Mucosa of rectum (tissue), 2 donors: ENCODE measurements around the gene TOR4A.

Experiments used
- H3K27ac ChIP-seq, 2 donors: one replicate each; pipeline ENCODE4 v1.7.0; 2013; ENCODE audit warnings: inconsistent platforms in 2 of 2, low read depth in 2 of 2, low read length in 2 of 2
- H3K27me3 ChIP-seq, 2 donors: one replicate each; pipeline ENCODE4 v1.7.0; 2013; ENCODE audit warnings: low read length in 2 of 2; ENCODE audit not compliant: control insufficient read depth in 2 of 2, insufficient read depth in 2 of 2
- H3K36me3 ChIP-seq, 2 donors: one replicate each; pipeline ENCODE4 v1.7.0; 2013; ENCODE audit warnings: low read length in 2 of 2; ENCODE audit not compliant: control insufficient read depth in 2 of 2, insufficient read depth in 2 of 2
- H3K4me1 ChIP-seq, 2 donors: one replicate each; pipeline ENCODE4 v1.7.0; 2013; ENCODE audit warnings: low read length in 2 of 2, mild to moderate bottlenecking in 1 of 2; ENCODE audit not compliant: control insufficient read depth in 2 of 2, insufficient read depth in 2 of 2
- H3K4me3 ChIP-seq, 2 donors: one replicate each; pipeline ENCODE4 v1.7.0; 2013; ENCODE audit warnings: low read length in 2 of 2
- H3K9ac ChIP-seq, 2 donors: one replicate each; pipeline ENCODE4 v1.7.0; 2013; ENCODE audit warnings: low read length in 2 of 2, low read depth in 1 of 2, mild to moderate bottlenecking in 1 of 2
- H3K9me3 ChIP-seq, 2 donors: one replicate each; pipeline ENCODE4 v1.7.0; 2013; ENCODE audit warnings: low read length in 2 of 2; ENCODE audit not compliant: control insufficient read depth in 2 of 2
- donor health status: healthy.
- donor health status: Normal muscosa, but diverticular disease.

The TOR4A gene

DNA sequence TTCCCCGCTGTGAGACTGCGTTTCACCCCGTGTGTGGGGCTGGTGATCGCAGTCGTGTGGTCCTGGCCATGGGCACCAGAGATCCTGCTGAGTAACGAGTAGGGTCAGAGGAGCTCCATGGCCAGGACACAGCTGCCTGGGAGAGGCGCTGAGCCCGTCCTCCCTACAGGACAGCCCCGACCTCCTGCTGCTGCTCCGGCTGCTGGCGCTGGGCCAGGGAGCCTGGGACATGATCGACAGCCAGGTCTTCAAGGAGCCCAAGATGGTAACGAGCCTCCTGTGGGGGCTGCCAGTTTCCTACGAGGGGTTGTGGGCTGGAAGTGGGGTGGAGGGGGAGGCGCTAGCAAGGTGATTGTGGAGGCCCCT is 11.4 kb upstream of the TOR4A start:
- no peaks in the 10 kb centered on the region for H3K9me3 ChIP-seq
- H3K9ac ChIP-seq = no peak overlapping the region
- H3K27ac ChIP-seq = no peak overlapping the region
- H3K4me1 ChIP-seq = peaks cover 15 to 21% of the 10 kb centered on the region in 2 donors
- H3K4me3 ChIP-seq = no peak overlapping the region
- peaks cover 17 to 38% of the 10 kb centered on the region in 2 donors for H3K36me3 ChIP-seq
- no peaks in the 10 kb centered on the region for H3K27me3 ChIP-seq

DNA sequence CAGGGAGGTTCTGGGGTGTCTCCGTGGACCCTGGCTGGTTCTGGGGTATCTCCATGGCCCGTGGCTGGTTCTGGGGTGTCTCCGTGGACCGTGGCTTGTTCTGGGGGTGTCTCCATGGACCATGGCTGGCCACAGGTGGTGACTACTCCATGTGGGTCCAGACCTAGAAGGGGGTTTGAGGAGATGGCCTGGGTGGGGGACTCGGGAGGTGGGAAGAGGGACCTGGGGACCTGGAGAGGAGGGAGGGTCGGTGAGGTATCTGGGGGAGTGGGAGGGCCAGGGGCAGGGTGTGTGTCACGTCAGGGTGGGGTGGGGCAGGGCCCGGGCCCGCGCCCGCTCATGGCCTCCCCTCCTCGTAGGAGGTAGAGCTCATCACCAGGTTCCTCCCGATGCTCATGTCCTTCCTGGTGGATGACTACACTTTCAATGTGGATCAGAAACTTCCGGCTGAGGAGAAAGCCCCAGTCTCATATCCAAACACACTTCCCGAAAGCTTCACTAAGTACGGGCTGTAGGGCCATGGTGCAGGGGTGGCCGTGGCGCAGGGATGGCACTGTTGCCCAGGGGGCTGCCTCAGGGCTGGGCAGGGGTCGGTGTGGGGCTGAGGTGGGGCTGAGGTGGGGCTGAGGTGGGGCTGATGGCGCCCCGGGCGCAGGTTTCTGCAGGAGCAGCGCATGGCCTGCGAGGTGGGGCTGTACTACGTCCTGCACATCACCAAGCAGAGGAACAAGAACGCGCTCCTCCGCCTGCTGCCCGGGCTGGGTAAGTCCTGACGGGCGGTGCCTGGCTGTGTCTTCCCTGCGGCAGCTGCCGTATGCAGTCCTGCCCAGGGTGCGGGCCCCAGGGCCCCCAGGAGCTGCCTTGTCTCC is 10.7 kb upstream of the TOR4A start:
- Histone ChIP-seq H3K9ac (no peak overlapping the region), H3K36me3 (peaks cover 17 to 38% of the 10 kb centered on the region in 2 donors), H3K9me3 (no peaks in the 10 kb centered on the region), H3K27me3 (no peaks in the 10 kb centered on the region), H3K27ac (no peak overlapping the region), H3K4me3 (no peak overlapping the region), H3K4me1 (peaks cover 15 to 21% of the 10 kb centered on the region in 2 donors)

DNA sequence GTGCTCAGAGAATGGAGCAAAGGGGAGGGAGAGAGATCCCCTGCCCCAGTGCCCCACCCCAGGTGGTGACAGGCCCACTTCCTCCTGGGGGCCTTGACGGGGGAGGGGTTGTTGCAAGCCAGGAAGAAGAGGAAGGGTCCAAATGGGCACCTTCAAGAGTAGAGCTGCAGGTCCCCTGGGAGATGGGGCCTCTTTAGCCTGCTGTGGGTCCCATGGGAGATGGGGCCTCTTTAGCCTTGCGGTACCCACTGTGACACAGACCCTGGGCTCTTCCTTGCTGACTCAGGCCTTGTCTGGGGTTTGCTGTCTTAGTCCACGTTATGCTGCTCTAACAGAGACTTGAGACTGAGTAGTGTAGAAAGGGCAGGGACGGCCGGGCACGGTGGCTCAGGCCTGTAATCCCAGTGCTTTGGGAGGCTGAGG is 9.6 kb upstream of the TOR4A start:
- Histone ChIP-seq H3K9me3 (no peaks in the 10 kb centered on the region), H3K27ac (peak overlapping the region in 1 of 2 donors; percentile 4), H3K36me3 (peaks cover 20 to 38% of the 10 kb centered on the region in 2 donors), H3K4me3 (no peak overlapping the region), H3K27me3 (no peaks in the 10 kb centered on the region), H3K9ac (no peak overlapping the region), H3K4me1 (peaks cover 15 to 21% of the 10 kb centered on the region in 2 donors)

DNA sequence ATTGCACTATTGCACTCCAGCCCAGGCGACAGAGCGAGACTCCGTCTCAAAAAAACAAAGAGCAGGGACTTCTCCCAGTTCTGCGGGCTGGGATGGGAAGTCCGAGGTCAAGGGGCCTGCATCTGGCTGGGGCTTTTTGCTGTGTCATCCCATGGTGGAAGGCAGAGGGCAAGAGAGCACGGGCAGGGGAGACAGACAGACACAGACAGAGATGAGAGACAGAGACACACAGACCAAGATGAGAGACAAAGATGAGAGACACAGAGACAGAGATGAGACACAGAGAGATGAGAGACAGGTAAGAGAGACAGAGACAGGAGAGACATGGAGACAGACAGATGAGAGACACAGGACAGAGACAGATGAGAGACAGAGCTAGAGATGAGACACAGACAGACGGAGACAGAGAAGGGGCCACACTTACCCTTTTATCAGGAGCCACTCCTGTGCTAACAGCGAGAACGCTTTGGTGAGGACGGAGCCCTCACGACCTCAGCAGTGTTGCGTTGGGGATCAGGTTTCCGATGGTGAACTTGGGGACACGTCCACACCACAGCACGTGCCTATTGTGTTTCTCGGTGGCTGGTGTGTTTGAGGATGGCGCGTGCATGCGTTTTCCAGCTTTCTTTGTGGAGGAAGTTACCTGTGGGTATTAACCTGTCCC is 8.9 kb upstream of the TOR4A start:
- Histone ChIP-seq H3K27me3 (no peaks in the 10 kb centered on the region), H3K4me1 (peaks cover 15 to 21% of the 10 kb centered on the region in 2 donors), H3K9me3 (no peaks in the 10 kb centered on the region), H3K4me3 (peak overlapping the region; percentile 49 to 55), H3K27ac (peak overlapping the region; percentile 67 to 81), H3K36me3 (peaks cover 24 to 37% of the 10 kb centered on the region in 2 donors), H3K9ac (peak overlapping the region; percentile 50 to 60)

DNA sequence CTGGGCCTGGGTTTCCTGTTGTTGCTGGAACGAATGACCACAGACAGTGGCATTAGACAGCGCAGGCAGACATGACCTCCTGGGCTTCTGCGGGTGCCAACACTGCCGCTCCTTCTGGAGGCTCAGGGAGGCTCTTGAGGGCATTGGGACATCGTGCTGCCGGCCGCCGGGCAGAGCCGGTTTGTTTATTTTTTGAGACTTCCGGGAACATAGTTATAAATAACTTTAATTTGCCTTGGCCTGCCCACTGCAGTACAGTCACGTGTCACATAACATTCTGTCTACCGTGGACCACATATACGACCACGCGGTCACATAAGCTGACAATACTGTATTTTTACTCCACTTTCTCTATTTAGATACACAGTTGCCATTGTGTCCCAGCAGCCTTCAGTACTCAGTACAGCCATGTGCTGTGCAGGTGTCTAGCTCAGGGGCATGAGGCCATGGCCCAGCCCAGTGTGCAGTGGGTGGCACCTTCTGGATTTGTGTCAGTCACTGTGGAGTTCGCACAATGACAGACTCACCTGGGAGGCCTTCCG is 8.2 kb upstream of the TOR4A start:
- Histone ChIP-seq H3K36me3 (peaks cover 18 to 30% of the 10 kb centered on the region in 2 donors), H3K27ac (peak overlapping the region; percentile 76 to 81), H3K27me3 (no peaks in the 10 kb centered on the region), H3K9me3 (no peaks in the 10 kb centered on the region), H3K9ac (peak overlapping the region; percentile 50 to 60), H3K4me3 (peak overlapping the region; percentile 49 to 55), H3K4me1 (peaks cover 15 to 27% of the 10 kb centered on the region in 2 donors)

DNA sequence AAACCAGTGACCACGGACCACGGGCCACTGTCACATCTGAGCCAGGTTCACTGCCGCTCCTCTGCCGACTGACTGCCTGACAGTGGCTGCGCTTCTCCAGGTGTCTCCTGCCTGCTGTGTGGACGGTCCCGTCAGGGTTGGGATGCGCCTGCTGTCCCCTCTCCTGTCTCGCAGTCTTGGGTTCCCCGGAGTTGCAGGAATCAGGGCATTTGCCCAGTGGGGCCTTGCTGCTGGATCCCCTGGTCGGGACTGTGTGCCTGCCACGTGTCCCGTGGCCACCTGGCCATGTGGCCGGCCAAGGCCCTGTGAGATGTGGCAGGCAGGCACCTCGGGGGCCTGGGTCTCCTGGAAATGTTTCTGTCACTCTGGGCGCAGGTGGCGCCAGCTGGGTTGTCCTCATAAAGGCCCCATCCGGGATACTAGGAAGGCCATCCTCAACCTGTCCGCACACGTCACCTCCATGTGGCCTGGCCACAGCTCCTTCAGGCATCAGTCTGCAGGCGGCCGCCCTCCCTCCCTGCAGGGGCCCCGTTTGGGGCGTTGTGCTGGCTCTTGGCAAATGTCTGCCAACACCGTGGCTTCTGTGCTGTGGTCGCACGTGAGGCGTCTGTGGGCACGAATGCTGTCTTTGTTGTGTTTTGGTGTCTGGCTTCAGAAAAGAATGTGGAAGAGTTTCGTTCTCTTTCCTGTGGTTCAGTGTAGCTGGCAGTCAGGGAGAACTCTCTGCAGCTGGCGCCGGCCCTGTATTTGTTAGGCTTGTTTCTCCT is 6.4 kb upstream of the TOR4A start:
- Histone ChIP-seq H3K4me1 (peaks cover 17 to 40% of the 10 kb centered on the region in 2 donors), H3K27ac (no peak overlapping the region), H3K9me3 (no peaks in the 10 kb centered on the region), H3K4me3 (no peak overlapping the region), H3K36me3 (peaks cover 11 to 21% of the 10 kb centered on the region in 2 donors), H3K27me3 (no peaks in the 10 kb centered on the region), H3K9ac (no peak overlapping the region)

DNA sequence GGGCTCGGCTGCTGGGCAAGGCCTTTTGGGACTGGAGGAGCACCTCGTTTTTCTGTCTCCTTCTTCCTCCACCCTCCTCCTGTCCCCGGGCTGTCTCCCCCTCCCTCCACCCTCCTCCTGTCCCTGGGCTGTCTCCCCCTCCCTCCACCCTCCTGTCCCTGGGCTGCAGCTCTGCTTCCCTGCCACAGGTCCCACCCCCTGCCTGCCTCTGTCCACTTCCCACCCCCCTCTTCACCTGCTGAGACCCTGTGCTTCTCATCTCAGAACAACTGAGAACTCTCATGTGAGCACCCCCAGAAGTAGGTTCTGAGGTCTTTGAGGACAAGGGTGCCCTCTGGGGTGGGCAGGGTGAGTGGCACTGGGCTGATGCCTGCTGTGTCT is 5.8 kb upstream of the TOR4A start:
- peaks cover 9 to 16% of the 10 kb centered on the region in 2 donors for H3K36me3 ChIP-seq
- H3K9ac ChIP-seq = no peak overlapping the region
- no peaks in the 10 kb centered on the region for H3K27me3 ChIP-seq
- peaks cover 23 to 44% of the 10 kb centered on the region in 2 donors for H3K4me1 ChIP-seq
- no peaks in the 10 kb centered on the region for H3K9me3 ChIP-seq
- H3K4me3 ChIP-seq = no peak overlapping the region
- H3K27ac ChIP-seq = no peak overlapping the region

DNA sequence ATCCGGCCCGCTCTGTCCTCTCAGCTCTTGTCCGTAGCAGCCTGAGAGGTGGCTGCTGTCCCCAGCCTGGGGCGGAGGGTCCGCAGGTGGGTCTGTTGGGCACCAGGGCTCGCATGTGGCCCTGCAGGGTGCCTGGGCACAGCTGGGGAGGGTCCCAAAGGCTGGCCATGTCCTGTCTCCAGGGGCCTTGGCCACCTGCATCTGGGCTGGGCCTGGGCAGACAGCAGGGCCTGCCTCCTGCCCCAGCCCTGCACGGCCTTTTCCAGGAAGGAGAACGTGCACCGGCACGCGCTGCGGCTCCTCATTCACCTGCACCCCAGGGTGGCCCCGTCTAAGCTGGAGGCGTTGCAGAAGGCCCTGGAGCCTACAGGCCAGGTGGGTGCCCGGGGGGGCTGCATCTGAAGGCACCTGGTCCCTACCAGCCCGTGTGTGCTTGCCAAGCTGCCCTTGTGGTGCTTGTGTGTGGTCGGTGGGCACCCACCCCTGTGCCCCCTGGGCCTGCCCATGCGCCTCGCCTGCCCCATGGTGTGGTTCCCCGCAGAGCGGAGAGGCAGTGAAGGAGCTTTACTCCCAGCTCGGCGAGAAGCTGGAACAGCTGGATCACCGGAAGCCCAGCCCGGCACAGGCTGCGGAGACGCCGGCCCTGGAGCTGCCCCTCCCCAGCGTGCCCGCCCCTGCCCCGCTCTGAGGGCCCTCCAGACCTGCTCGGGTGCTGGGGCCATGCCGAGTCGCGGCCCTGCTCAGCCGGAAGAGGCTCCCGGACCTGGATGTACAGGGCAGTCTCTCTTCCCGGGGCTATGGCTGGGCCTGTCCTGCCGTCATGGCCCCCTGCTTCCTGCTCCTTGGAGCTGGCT is 5.1 kb upstream of the TOR4A start:
- H3K9ac ChIP-seq = no peak overlapping the region
- H3K4me3 ChIP-seq = no peak overlapping the region
- H3K27ac ChIP-seq = no peak overlapping the region
- no peaks in the 10 kb centered on the region for H3K27me3 ChIP-seq
- peaks cover 31 to 52% of the 10 kb centered on the region in 2 donors for H3K4me1 ChIP-seq
- peaks cover 6 to 16% of the 10 kb centered on the region in 2 donors for H3K36me3 ChIP-seq
- H3K9me3 ChIP-seq = no peaks in the 10 kb centered on the region

DNA sequence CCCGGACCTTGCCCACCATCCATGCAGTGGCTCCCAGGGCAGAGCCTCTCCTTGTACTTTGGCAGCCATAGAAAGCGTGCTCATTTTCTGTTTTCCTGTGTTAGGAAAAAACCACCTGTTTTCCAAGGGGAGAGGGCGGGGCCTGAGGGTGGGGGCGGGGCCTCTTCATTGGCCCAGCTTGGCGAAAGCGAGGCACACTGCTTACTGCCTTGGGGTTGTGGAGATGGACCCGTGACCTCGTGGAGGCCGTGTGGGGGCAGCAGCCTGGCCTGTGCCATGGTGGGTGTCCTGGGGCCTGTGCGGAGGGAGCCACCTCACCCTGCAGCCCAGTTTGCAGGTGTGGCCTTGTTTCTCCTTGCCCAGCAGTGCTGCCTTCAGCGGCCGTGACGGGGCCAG is 4.4 kb upstream of the TOR4A start:
- H3K9me3 ChIP-seq = no peaks in the 10 kb centered on the region
- H3K4me1 ChIP-seq = peaks cover 31 to 51% of the 10 kb centered on the region in 2 donors
- no peaks in the 10 kb centered on the region for H3K27me3 ChIP-seq
- peaks cover 6 to 12% of the 10 kb centered on the region in 2 donors for H3K36me3 ChIP-seq
- no peak overlapping the region for H3K4me3 ChIP-seq
- H3K27ac ChIP-seq = no peak overlapping the region
- no peak overlapping the region for H3K9ac ChIP-seq
